ENCODE results near the gene USO1. TPM values are rescaled to one million over a fixed set of nuclear protein-coding genes. Genes with fewer than 3 reads are reported as not detected.

Gene USO1
- total RNA-seq, 6 donors from 2014 or later = 23.7 to 111 (median 54.3) TPM

DNA sequence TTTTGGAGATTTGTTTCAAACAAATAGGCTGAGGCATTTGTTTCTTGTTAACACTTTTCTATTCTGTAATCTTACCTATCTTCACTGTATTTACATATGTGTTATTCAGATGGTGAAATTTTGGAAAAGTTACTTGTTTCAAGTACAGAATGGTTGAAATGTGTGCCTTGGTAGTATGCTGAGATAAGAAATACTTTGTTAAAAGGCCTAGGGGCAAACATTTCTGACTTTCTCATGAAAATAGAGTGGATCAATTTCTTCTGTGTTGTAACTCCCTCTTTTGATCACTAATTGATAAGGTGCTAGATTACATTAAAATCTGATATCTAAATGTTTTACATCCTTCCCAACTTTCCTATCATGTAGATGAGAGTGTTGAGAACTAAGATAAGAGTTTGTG is 18.1 kb downstream of the USO1 start:
- TF ChIP-seq POLR2A (IDR thresholded peaks at IDR 0.05) (no peak), POLR2AphosphoS5 (IDR thresholded peaks at IDR 0.05) (no peak), EP300 (IDR thresholded peaks at IDR 0.05) (no peak)
- Histone ChIP-seq H3K36me3 (no peaks in the 10 kb centered on the region), H3K27ac (no peak overlapping the region), H3K4me1 (peaks cover 0 to 16% (median under 1%) of the 10 kb centered on the region in 4 donors), H3K4me3 (no peak overlapping the region), H3K9me3 (no peaks in the 10 kb centered on the region), H3K27me3 (no peaks in the 10 kb centered on the region)
- ATAC-seq (ENCODE audit: low FRiP score in 2 of 2) (no peak), DNase-seq (no peak)

DNA sequence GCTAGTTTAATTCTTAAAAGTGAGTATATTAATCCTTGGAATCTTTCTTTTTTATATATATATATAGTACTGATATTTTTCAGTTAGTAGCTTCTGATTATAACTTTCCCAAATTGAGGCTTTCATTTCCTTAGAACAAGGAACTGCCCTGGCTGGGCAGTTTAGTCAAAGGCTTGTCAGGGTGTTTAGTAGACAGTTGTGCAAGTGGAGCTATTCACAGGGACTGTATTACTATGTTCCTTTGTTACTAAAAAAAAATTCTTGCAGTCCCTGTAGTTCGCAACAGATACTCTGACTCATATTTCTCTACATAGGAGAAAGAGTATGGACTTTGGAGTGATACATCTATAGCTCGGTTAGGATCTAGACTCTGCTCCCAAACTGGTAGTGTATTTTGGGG is 20.8 kb downstream of the USO1 start:
- Histone ChIP-seq H3K36me3 (no peaks in the 10 kb centered on the region), H3K4me1 (peaks cover 0 to 16% (median 0%) of the 10 kb centered on the region in 4 donors), H3K9me3 (no peaks in the 10 kb centered on the region), H3K27me3 (no peaks in the 10 kb centered on the region), H3K4me3 (no peak overlapping the region), H3K27ac (no peak overlapping the region)
- TF ChIP-seq EP300 (IDR thresholded peaks at IDR 0.05) (no peak), POLR2AphosphoS5 (IDR thresholded peaks at IDR 0.05) (no peak), POLR2A (IDR thresholded peaks at IDR 0.05) (no peak)
- TF ChIP-seq, protein P1, sequence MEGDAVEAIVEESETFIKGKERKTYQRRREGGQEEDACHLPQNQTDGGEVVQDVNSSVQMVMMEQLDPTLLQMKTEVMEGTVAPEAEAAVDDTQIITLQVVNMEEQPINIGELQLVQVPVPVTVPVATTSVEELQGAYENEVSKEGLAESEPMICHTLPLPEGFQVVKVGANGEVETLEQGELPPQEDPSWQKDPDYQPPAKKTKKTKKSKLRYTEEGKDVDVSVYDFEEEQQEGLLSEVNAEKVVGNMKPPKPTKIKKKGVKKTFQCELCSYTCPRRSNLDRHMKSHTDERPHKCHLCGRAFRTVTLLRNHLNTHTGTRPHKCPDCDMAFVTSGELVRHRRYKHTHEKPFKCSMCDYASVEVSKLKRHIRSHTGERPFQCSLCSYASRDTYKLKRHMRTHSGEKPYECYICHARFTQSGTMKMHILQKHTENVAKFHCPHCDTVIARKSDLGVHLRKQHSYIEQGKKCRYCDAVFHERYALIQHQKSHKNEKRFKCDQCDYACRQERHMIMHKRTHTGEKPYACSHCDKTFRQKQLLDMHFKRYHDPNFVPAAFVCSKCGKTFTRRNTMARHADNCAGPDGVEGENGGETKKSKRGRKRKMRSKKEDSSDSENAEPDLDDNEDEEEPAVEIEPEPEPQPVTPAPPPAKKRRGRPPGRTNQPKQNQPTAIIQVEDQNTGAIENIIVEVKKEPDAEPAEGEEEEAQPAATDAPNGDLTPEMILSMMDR (IDR thresholded peaks at IDR 0.05) = no peak
- 51 to 73% methylated on average over 2 of the region's 2 CpGs for WGBS, 2 donors
- ATAC-seq (ENCODE audit: low FRiP score in 2 of 2) = peak in 1 of 2 donors; percentile 36
- no peak for DNase-seq

DNA sequence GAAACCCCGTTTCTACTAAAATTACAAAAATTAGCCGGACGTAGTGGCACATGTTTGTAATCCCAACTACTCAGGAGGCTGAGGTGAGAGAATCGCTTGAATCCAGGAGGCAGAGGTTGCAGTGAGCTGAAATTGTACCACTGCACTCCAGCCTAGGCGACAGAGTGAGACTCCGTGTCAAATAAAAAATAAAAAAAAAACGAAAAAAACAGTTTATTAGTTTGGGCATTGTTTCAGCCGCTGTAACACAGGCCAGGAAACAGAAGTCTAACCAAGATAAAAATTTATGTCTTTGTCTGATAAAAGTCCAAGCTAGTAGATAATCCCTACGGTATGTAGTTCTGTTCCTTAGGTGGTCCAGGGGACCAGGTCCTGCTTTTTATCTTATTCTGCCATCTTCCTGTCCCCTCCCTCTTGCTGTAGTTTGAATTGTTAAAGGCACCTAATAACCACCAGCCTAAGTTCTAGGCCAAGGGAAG is 21.4 kb downstream of the USO1 start:
- TF ChIP-seq, protein P1 (IDR thresholded peaks at IDR 0.05) = no peak
- 53 to 65% methylated on average over 9 of the region's 9 CpGs for WGBS, 2 donors
- H3K4me1 ChIP-seq = peaks cover 0 to 16% (median 0%) of the 10 kb centered on the region in 4 donors
- H3K27me3 ChIP-seq = no peaks in the 10 kb centered on the region
- no peak overlapping the region for H3K27ac ChIP-seq
- H3K36me3 ChIP-seq = no peaks in the 10 kb centered on the region
- no peak for ATAC-seq (ENCODE audit: low FRiP score in 2 of 2)
- no peaks in the 10 kb centered on the region for H3K9me3 ChIP-seq
- DNase-seq = no peak
- H3K4me3 ChIP-seq = no peak overlapping the region

DNA sequence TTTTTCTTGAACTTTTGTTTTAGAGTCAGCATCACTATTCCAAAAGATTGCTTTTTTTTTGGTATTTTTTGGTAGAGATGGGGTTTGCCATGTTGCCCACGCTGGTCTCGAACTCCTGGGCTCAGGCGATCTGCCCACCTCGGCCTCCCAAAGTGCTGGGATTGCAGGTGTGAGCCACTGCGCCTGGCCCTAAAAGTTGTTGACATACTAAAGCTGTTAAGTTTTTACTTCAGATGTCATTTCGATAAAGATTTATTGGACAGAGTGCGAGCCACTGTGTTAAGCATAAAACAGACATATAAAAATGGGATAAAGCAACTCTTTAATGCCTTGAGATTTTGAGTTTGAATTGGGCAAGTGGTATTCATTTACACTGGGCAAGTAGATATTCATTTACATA is 28.3 kb downstream of the USO1 start:
- DNase-seq (no peak), ATAC-seq (ENCODE audit: low FRiP score in 2 of 2) (no peak)
- WGBS, 2 donors = 96 to 99% methylated on average over 7 of the region's 7 CpGs
- Histone ChIP-seq H3K4me3 (no peak overlapping the region), H3K36me3 (peaks cover 0 to 39% (median 25%) of the 10 kb centered on the region in 4 donors), H3K4me1 (no peaks in the 10 kb centered on the region), H3K27ac (no peak overlapping the region), H3K27me3 (no peaks in the 10 kb centered on the region), H3K9me3 (no peaks in the 10 kb centered on the region)
- no peak for TF ChIP-seq POLR2A (IDR thresholded peaks at IDR 0.05)
- TF ChIP-seq POLR2AphosphoS5 (IDR thresholded peaks at IDR 0.05) = no peak
- TF ChIP-seq, protein P1 (IDR thresholded peaks at IDR 0.05) = no peak
- TF ChIP-seq EP300 (IDR thresholded peaks at IDR 0.05) = no peak

DNA sequence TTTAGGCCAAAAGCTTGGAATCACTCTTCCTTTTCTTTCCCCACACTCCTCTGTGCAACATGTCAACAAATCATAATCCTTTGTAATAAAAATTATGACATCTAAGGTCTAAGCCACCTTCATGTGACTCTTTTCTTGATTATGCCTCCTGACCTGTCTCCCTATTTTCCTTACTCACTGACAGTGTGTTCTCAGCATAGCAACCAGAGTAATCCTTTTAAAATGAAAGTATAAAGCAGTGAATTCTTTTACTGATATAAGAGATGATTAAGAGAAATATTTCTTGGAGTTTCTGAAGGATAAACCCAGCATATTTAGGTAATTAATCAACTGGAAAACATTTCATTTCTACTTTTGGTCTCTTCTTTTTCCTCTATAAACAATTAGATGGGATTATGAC is 44.7 kb downstream of the USO1 start:
- Histone ChIP-seq H3K4me1 (peaks cover 0 to 6% (median 1%) of the 10 kb centered on the region in 4 donors), H3K27ac (no peak overlapping the region), H3K27me3 (no peaks in the 10 kb centered on the region), H3K36me3 (peaks cover 6 to 39% (median 14%) of the 10 kb centered on the region in 4 donors), H3K4me3 (no peak overlapping the region), H3K9me3 (no peaks in the 10 kb centered on the region)
- ATAC-seq (ENCODE audit: low FRiP score in 2 of 2) (no peak), DNase-seq (no peak)
- TF ChIP-seq POLR2A (IDR thresholded peaks at IDR 0.05) (no peak), POLR2AphosphoS5 (IDR thresholded peaks at IDR 0.05) (no peak), EP300 (IDR thresholded peaks at IDR 0.05) (no peak)
- TF ChIP-seq, protein P1 (IDR thresholded peaks at IDR 0.05) = no peak
